ENCODE results near the gene INHA.

Gene INHA

DNA sequence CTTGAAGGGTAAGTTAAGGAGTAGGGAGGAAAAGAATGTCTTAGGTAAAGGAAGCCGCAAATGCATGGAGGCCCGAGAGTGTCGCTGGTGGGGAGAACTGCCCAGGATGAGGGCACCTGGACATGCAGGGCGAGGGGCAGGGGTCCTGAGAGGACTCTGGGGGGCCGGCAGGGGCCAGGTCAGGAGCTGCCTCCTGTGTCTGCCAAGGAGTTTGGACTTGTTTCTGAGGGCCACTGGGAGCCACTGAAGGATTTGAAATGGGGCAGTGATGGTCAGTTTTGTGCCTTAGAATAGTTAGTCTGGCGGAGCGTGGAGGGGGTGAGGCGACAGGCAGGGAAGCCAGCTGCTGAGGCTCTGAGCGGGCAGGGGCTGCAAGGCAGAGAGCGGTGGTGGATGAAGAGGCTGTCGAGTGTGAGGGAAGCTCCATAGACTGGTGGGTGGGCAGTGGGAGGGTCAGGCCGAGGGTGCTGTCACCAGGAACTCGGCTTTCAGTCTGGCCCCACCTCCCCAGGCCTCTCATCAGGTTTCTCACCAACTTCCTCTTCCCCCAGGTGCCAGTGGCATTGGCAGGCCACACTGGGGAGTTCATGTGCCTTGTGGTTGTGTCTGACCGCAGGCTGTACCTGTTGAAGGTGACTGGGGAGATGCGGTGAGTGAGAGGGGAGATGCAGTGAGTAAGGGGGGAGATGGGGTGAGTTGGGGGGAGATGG, 40.6 kb downstream of the INHA start:
- Histone ChIP-seq H2AK5ac (ENCODE audit: low read length, severe bottlenecking) (no peak overlapping the region), H2BK15ac (ENCODE audit: low read depth, poor library complexity, severe bottlenecking) (no peak overlapping the region), H2BK5ac (ENCODE audit: low read depth, low read length, poor library complexity, severe bottlenecking) (no peak overlapping the region), H3K23ac (ENCODE audit: low read length in 2 of 2) (no peak overlapping the region), H2BK12ac (ENCODE audit: low read length in 2 of 2) (no peak overlapping the region), H3K4me2 (ENCODE audit: low read length, poor library complexity, severe bottlenecking) (no peak overlapping the region), H3K18ac (ENCODE audit: low read depth in 1 of 2, low read length in 2 of 2) (no peak overlapping the region), H2AFZ (ENCODE audit: low read depth, low read length) (no peak overlapping the region), H3K27me3 (ENCODE audit: control insufficient read depth in 1 of 2, insufficient read depth in 1 of 2, low read length in 2 of 2) (no peaks in the 10 kb centered on the region), H3K9me3 (ENCODE audit: control insufficient read depth, low read length) (no peaks in the 10 kb centered on the region), H2BK120ac (ENCODE audit: low read depth, low read length) (no peak overlapping the region), H3K4me1 (ENCODE audit: control insufficient read depth, insufficient read depth, low read depth, low read length) (no peaks in the 10 kb centered on the region), H3K27ac (ENCODE audit: low read length, poor library complexity, severe bottlenecking) (no peak overlapping the region), H3K14ac (ENCODE audit: low read length in 2 of 2) (no peak overlapping the region), H3K9ac (ENCODE audit: low read length) (no peak overlapping the region), H3K36me3 (ENCODE audit: control insufficient read depth in 1 of 2, insufficient read depth in 2 of 2, low read depth in 1 of 2, low read length in 2 of 2) (peaks cover 63 to 80% of the 10 kb centered on the region in 2 experiments), H4K8ac (ENCODE audit: low read length) (no peak overlapping the region), H3K79me1 (replicated peaks; ENCODE audit: low read length, poor library complexity, severe bottlenecking) (no peaks in the 10 kb centered on the region), H3K4me3 (ENCODE audit: insufficient read depth in 1 of 2, low read depth in 1 of 2, low read length in 2 of 2) (no peak overlapping the region), H3K4ac (ENCODE audit: low read depth in 1 of 2, low read length in 2 of 2) (no peak overlapping the region), H4K91ac (ENCODE audit: low read length) (no peak overlapping the region)
- DNase-seq, result no peak
- WGBS, result 91% methylated on average over 13 of the region's 15 CpGs

DNA sequence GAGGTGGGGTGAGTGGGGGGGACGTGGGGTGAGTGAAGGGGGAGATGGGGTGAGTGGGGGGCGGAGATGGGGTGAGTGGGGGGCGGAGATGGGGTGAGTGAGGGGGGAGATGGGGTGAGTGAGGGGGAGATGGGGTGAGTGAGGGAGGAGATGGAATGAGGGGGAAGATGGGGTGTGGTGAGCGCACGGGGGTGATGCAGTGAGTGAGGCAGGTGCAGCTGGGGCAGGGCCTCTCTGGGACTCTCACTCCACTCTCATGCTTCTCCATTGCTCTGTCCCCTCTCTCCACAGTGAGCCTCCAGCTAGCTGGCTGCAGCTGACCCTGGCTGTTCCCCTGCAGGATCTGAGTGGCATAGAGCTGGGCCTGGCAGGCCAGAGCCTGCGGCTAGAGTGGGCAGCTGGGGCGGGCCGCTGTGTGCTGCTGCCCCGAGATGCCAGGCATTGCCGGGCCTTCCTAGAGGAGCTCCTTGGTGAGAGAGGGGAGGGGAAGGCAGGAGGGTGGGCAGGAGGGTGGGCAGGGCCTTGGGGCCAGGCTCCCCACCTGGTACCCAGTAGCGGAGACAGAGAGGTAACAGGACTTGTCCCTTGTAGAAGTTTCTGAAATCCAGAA, 41.5 kb downstream of the INHA start:
- H3K4ac ChIP-seq (ENCODE audit: low read depth in 1 of 2, low read length in 2 of 2), result no peak overlapping the region
- H4K91ac ChIP-seq (ENCODE audit: low read length), result no peak overlapping the region
- no peak overlapping the region for H2AK5ac ChIP-seq (ENCODE audit: low read length, severe bottlenecking)
- H4K8ac ChIP-seq (ENCODE audit: low read length), result no peak overlapping the region
- no peak overlapping the region for H3K9ac ChIP-seq (ENCODE audit: low read length)
- no peak overlapping the region for H3K23ac ChIP-seq (ENCODE audit: low read length in 2 of 2)
- 94% methylated on average over 6 of the region's 11 CpGs for WGBS
- H3K4me1 ChIP-seq (ENCODE audit: control insufficient read depth, insufficient read depth, low read depth, low read length), result no peaks in the 10 kb centered on the region
- no peak overlapping the region for H2BK120ac ChIP-seq (ENCODE audit: low read depth, low read length)
- H3K14ac ChIP-seq (ENCODE audit: low read length in 2 of 2), result no peak overlapping the region
- H2BK12ac ChIP-seq (ENCODE audit: low read length in 2 of 2), result no peak overlapping the region
- H3K4me3 ChIP-seq (ENCODE audit: insufficient read depth in 1 of 2, low read depth in 1 of 2, low read length in 2 of 2), result no peak overlapping the region
- no peak overlapping the region for H2BK15ac ChIP-seq (ENCODE audit: low read depth, poor library complexity, severe bottlenecking)
- no peak overlapping the region for H2AFZ ChIP-seq (ENCODE audit: low read depth, low read length)
- no peak overlapping the region for H3K4me2 ChIP-seq (ENCODE audit: low read length, poor library complexity, severe bottlenecking)
- no peak overlapping the region for H3K27ac ChIP-seq (ENCODE audit: low read length, poor library complexity, severe bottlenecking)
- DNase-seq, result no peak
- no peaks in the 10 kb centered on the region for H3K27me3 ChIP-seq (ENCODE audit: control insufficient read depth in 1 of 2, insufficient read depth in 1 of 2, low read length in 2 of 2)
- no peaks in the 10 kb centered on the region for H3K79me1 ChIP-seq (replicated peaks; ENCODE audit: low read length, poor library complexity, severe bottlenecking)
- H3K36me3 ChIP-seq (ENCODE audit: control insufficient read depth in 1 of 2, insufficient read depth in 2 of 2, low read depth in 1 of 2, low read length in 2 of 2), result peaks cover 59 to 72% of the 10 kb centered on the region in 2 experiments
- no peak overlapping the region for H2BK5ac ChIP-seq (ENCODE audit: low read depth, low read length, poor library complexity, severe bottlenecking)
- H3K18ac ChIP-seq (ENCODE audit: low read depth in 1 of 2, low read length in 2 of 2), result no peak overlapping the region
- no peaks in the 10 kb centered on the region for H3K9me3 ChIP-seq (ENCODE audit: control insufficient read depth, low read length)

DNA sequence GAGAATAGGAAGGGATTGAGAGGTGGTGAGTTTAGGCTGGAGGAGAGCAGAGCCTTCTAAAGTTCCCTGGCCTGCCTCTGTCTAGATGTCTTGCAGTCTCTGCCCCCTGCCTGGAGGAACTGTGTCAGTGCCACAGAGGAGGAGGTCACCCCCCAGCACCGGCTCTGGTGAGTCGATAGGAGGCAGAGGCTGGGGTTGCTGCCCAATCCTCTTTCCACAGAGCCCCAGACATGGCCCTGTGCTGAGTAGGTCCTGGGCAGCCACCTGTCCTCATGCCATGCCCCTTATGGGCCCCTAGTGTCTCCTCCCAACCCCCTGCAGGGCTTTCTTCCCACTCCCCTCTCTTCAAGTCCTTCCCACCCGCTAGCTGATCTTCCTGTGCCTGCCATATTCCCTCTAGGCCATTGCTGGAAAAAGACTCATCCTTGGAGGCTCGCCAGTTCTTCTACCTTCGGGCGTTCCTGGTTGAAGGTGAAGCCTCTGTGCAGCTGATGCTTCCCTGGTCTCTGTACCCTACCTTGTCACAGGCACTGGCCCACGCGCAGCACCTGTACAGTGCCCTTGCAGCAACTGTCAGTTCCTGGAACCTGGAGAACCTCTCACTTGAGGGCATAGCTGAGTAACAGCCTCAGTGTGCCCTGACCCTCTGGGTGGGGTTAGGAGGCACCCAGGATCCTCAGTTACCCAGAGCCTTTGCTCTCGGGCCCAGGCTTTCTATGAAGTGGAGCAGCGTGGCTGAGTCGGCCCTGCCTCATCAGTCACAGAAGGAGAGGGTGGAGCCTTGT, 42.2 kb downstream of the INHA start:
- Histone ChIP-seq H4K8ac (ENCODE audit: low read length) (no peak overlapping the region), H3K4ac (ENCODE audit: low read depth in 1 of 2, low read length in 2 of 2) (no peak overlapping the region), H2BK12ac (ENCODE audit: low read length in 2 of 2) (no peak overlapping the region), H2BK15ac (ENCODE audit: low read depth, poor library complexity, severe bottlenecking) (no peak overlapping the region), H3K36me3 (ENCODE audit: control insufficient read depth in 1 of 2, insufficient read depth in 2 of 2, low read depth in 1 of 2, low read length in 2 of 2) (peaks cover 55 to 65% of the 10 kb centered on the region in 2 experiments), H3K23ac (ENCODE audit: low read length in 2 of 2) (no peak overlapping the region), H3K79me1 (replicated peaks; ENCODE audit: low read length, poor library complexity, severe bottlenecking) (no peaks in the 10 kb centered on the region), H3K14ac (ENCODE audit: low read length in 2 of 2) (no peak overlapping the region), H3K4me1 (ENCODE audit: control insufficient read depth, insufficient read depth, low read depth, low read length) (no peaks in the 10 kb centered on the region), H3K27me3 (ENCODE audit: control insufficient read depth in 1 of 2, insufficient read depth in 1 of 2, low read length in 2 of 2) (no peaks in the 10 kb centered on the region), H3K4me2 (ENCODE audit: low read length, poor library complexity, severe bottlenecking) (no peak overlapping the region), H4K91ac (ENCODE audit: low read length) (no peak overlapping the region), H2AK5ac (ENCODE audit: low read length, severe bottlenecking) (no peak overlapping the region), H3K9me3 (ENCODE audit: control insufficient read depth, low read length) (no peaks in the 10 kb centered on the region), H2BK5ac (ENCODE audit: low read depth, low read length, poor library complexity, severe bottlenecking) (no peak overlapping the region), H2BK120ac (ENCODE audit: low read depth, low read length) (no peak overlapping the region), H3K9ac (ENCODE audit: low read length) (no peak overlapping the region), H2AFZ (ENCODE audit: low read depth, low read length) (no peak overlapping the region), H3K27ac (ENCODE audit: low read length, poor library complexity, severe bottlenecking) (no peak overlapping the region), H3K18ac (ENCODE audit: low read depth in 1 of 2, low read length in 2 of 2) (no peak overlapping the region), H3K4me3 (ENCODE audit: insufficient read depth in 1 of 2, low read depth in 1 of 2, low read length in 2 of 2) (no peak overlapping the region)
- 91% methylated on average over 11 of the region's 11 CpGs for WGBS
- no peak for DNase-seq

GRCh38 chr2:219615036-219615435, 42.9 kb downstream of the INHA start:
- H3K4me1 ChIP-seq (ENCODE audit: control insufficient read depth, insufficient read depth, low read depth, low read length), result no peaks in the 10 kb centered on the region
- H3K9ac ChIP-seq (ENCODE audit: low read length), result no peak overlapping the region
- H2AFZ ChIP-seq (ENCODE audit: low read depth, low read length), result no peak overlapping the region
- H2BK12ac ChIP-seq (ENCODE audit: low read length in 2 of 2), result no peak overlapping the region
- no peak overlapping the region for H3K4ac ChIP-seq (ENCODE audit: low read depth in 1 of 2, low read length in 2 of 2)
- no peak overlapping the region for H2BK5ac ChIP-seq (ENCODE audit: low read depth, low read length, poor library complexity, severe bottlenecking)
- no peak overlapping the region for H2BK15ac ChIP-seq (ENCODE audit: low read depth, poor library complexity, severe bottlenecking)
- no peak overlapping the region for H3K18ac ChIP-seq (ENCODE audit: low read depth in 1 of 2, low read length in 2 of 2)
- H2AK5ac ChIP-seq (ENCODE audit: low read length, severe bottlenecking), result no peak overlapping the region
- H3K14ac ChIP-seq (ENCODE audit: low read length in 2 of 2), result no peak overlapping the region
- no peak overlapping the region for H4K8ac ChIP-seq (ENCODE audit: low read length)
- no peak overlapping the region for H3K4me3 ChIP-seq (ENCODE audit: insufficient read depth in 1 of 2, low read depth in 1 of 2, low read length in 2 of 2)
- no peaks in the 10 kb centered on the region for H3K9me3 ChIP-seq (ENCODE audit: control insufficient read depth, low read length)
- H3K4me2 ChIP-seq (ENCODE audit: low read length, poor library complexity, severe bottlenecking), result no peak overlapping the region
- no peaks in the 10 kb centered on the region for H3K79me1 ChIP-seq (replicated peaks; ENCODE audit: low read length, poor library complexity, severe bottlenecking)
- peaks cover 48 to 62% of the 10 kb centered on the region in 2 experiments for H3K36me3 ChIP-seq (ENCODE audit: control insufficient read depth in 1 of 2, insufficient read depth in 2 of 2, low read depth in 1 of 2, low read length in 2 of 2)
- DNase-seq, result no peak
- no peak overlapping the region for H2BK120ac ChIP-seq (ENCODE audit: low read depth, low read length)
- H3K27me3 ChIP-seq (ENCODE audit: control insufficient read depth in 1 of 2, insufficient read depth in 1 of 2, low read length in 2 of 2), result no peaks in the 10 kb centered on the region
- H4K91ac ChIP-seq (ENCODE audit: low read length), result no peak overlapping the region
- no peak overlapping the region for H3K23ac ChIP-seq (ENCODE audit: low read length in 2 of 2)
- no peak overlapping the region for H3K27ac ChIP-seq (ENCODE audit: low read length, poor library complexity, severe bottlenecking)
- WGBS, result 96% methylated on average over 11 of the region's 11 CpGs
